OCI-LY1 (cell line): Measurements from ENCODE around the gene SSH2.

Source experiments
- CTCF ChIP-seq: fragments of 200-600 bp; sonication (generic), shearing (Covaris generic); IDR thresholded peaks from 2 replicates; pipeline ENCODE4 v1.5.1; 2017; ENCODE audit warnings: mild to moderate bottlenecking, antibody characterized with exemption, low read length, moderate library complexity, mixed read lengths
- EZH2 ChIP-seq: fragments of 200-600 bp; sonication (generic), shearing (Covaris generic); IDR thresholded peaks from 2 replicates; pipeline ENCODE4 v1.8.0; 2017; ENCODE audit warnings: borderline replicate concordance, mixed run types, mild to moderate bottlenecking, antibody characterized with exemption, low read length, moderate library complexity, mixed read lengths

- no peak for TF ChIP-seq CTCF
- TF ChIP-seq EZH2 = no peak
Observed at GRCh38 chr17:29710520-29710884, 219.5 kb downstream of the SSH2 start.
